Measurements from ENCODE around the gene MEGF6.
A peak's percentile ranks its signal among the peaks of the same experiment; 100 is the strongest.

Gene MEGF6

GRCh38 chr1:3650248-3651025, 39.1 kb upstream of the MEGF6 start:
- H3K27me3 Mint-ChIP-seq = peaks cover 27 to 44% of the 10 kb centered on the region in 2 donors
- DNase-seq = no peak
- peak overlapping the region; percentile 21 for H3K27ac Mint-ChIP-seq
- peaks cover 10 to 47% of the 10 kb centered on the region in 2 donors for H3K4me1 Mint-ChIP-seq
- no peak for ATAC-seq (replicated peaks)
- peaks cover 5 to 10% of the 10 kb centered on the region in 2 donors for H3K36me3 Mint-ChIP-seq
- no peaks in the 10 kb centered on the region for H3K9me3 Mint-ChIP-seq
- peak overlapping the region; percentile 80 to 90 for H3K4me3 Mint-ChIP-seq

GRCh38 chr1:3649342-3650247, 38.3 kb upstream of the MEGF6 start, which contains the start of gene WRAP73:
TSS of gene WRAP73 (minus strand) at chr1:3650103. CDS start at chr1:3649999, 104 bp downstream.
- H3K27me3 Mint-ChIP-seq = peaks cover 22 to 35% of the 10 kb centered on the region in 2 donors
- H3K4me3 Mint-ChIP-seq = peak within 1 kb of the TSS; percentile 80 to 90
- H3K9me3 Mint-ChIP-seq = no peaks in the 10 kb centered on the region
- H3K36me3 Mint-ChIP-seq = peaks cover 7 to 12% of the 10 kb centered on the region in 2 donors
- ATAC-seq (replicated peaks) = peak; percentile 98 to 99
- H3K4me1 Mint-ChIP-seq = peaks cover 10 to 47% of the 10 kb centered on the region in 2 donors
- H3K27ac Mint-ChIP-seq = peak within 1 kb of the TSS; percentile 62
- peak; percentile 90 for DNase-seq

- Mint-ChIP-seq H3K4me3 (no peak overlapping the region), H3K9me3 (no peaks in the 10 kb centered on the region), H3K4me1 (peaks cover 10 to 39% of the 10 kb centered on the region in 2 donors), H3K36me3 (peaks cover 17 to 31% of the 10 kb centered on the region in 2 donors), H3K27ac (no peak overlapping the region), H3K27me3 (peaks cover 7 to 11% of the 10 kb centered on the region in 2 donors)
- no peak for DNase-seq
- ATAC-seq (replicated peaks) = no peak
Measured at GRCh38 chr1:3646596-3646995, 35.3 kb upstream of the MEGF6 start.

- Mint-ChIP-seq H3K4me1 (peaks cover 4 to 31% of the 10 kb centered on the region in 2 donors), H3K27ac (no peak overlapping the region), H3K9me3 (no peaks in the 10 kb centered on the region), H3K36me3 (peaks cover 17 to 35% of the 10 kb centered on the region in 2 donors), H3K4me3 (no peak overlapping the region), H3K27me3 (peaks cover 0 to 3% of the 10 kb centered on the region in 2 donors)
- DNase-seq (no peak), ATAC-seq (replicated peaks) (no peak)
Measured at GRCh38 chr1:3645666-3646355, 34.5 kb upstream of the MEGF6 start.

DNA sequence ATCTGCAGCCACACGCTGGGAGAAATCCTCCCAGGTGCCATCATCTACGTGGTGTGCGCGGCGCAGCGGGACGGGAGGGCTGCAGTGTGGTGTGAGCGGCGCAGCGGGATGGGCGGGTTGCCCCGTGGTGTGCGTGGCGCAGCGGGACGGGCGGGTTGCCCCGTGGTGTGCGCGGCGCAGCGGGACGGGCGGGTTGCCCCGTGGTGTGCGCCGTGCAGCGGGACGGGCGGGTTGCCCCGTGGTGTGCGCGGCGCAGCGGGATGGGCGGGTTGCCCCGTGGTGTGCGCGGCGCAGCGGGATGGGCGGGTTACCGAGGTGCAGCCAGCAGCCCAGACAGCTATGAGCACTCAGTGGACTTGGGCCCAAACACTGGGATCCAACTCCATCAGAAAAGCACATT, 33.9 kb upstream of the MEGF6 start:
- Mint-ChIP-seq H3K27ac (no peak overlapping the region), H3K27me3 (no peaks in the 10 kb centered on the region), H3K9me3 (no peaks in the 10 kb centered on the region), H3K4me1 (peaks cover 4 to 26% of the 10 kb centered on the region in 2 donors), H3K36me3 (peaks cover 17 to 36% of the 10 kb centered on the region in 2 donors), H3K4me3 (no peak overlapping the region)
- ATAC-seq (replicated peaks) = no peak
- no peak for DNase-seq

- no peak for ATAC-seq (replicated peaks)
- H3K27me3 Mint-ChIP-seq = no peaks in the 10 kb centered on the region
Measured at GRCh38 chr1:3644273-3644672, 33.0 kb upstream of the MEGF6 start.

GRCh38 chr1:3642919-3643675, 31.8 kb upstream of the MEGF6 start:
- Mint-ChIP-seq H3K4me3 (no peak overlapping the region), H3K4me1 (peaks cover 0 to 7% of the 10 kb centered on the region in 2 donors), H3K27ac (peak overlapping the region; percentile 59), H3K36me3 (peaks cover 17 to 39% of the 10 kb centered on the region in 2 donors), H3K9me3 (no peaks in the 10 kb centered on the region), H3K27me3 (no peaks in the 10 kb centered on the region)
- ATAC-seq (replicated peaks) (no peak), DNase-seq (no peak)

More at GRCh38 chr1:3644273-3644672, 33.0 kb upstream of the MEGF6 start:
- peaks cover 17 to 36% of the 10 kb centered on the region in 2 donors for H3K36me3 Mint-ChIP-seq
- no peaks in the 10 kb centered on the region for H3K9me3 Mint-ChIP-seq
- no peak overlapping the region for H3K4me3 Mint-ChIP-seq
- no peak overlapping the region for H3K27ac Mint-ChIP-seq
- H3K4me1 Mint-ChIP-seq = peaks cover 3 to 19% of the 10 kb centered on the region in 2 donors
- no peak for DNase-seq

- DNase-seq (no peak), ATAC-seq (replicated peaks) (no peak)
- H3K4me1 Mint-ChIP-seq = no peaks in the 10 kb centered on the region
- no peak overlapping the region for H3K4me3 Mint-ChIP-seq
- H3K27me3 Mint-ChIP-seq = no peaks in the 10 kb centered on the region
- H3K36me3 Mint-ChIP-seq = peaks cover 22 to 40% of the 10 kb centered on the region in 2 donors
- H3K27ac Mint-ChIP-seq = no peak overlapping the region
- H3K9me3 Mint-ChIP-seq = no peaks in the 10 kb centered on the region
Measured at GRCh38 chr1:3641816-3642215, 30.5 kb upstream of the MEGF6 start.

DNA sequence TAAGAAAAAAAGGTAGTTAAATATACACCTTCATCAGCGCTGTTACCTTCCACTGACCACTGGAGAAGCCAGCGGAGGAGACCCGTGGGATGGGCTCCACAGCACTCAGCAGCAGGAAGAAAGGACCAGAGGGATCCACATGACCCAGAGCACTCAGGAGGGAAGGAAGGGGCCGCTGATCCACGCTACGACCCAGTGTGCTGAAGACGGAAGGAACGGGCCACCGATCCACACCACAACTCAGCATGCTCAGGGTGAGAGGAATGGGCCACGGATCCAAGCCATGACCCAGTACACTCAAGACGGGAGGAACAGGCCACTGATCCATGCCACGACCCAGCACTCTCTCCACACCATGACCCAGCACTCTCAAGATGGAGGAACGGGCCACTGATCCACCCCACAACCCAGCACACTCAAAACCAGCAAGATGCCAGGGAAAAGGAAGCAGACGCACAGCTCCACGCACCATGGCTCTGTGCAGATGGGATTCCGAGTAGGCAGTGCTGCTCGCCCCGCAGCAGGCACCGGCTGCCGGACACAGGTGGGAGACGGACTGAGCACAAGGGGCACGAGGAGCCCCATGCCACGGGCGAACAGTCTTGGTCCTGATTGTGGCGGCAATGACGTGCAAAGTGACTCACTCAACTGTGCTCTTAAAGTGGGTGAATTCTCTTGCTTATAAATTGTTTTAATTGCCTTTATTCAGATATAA, 29.9 kb upstream of the MEGF6 start:
- DNase-seq (no peak), ATAC-seq (replicated peaks) (no peak)
- Mint-ChIP-seq H3K4me3 (no peak overlapping the region), H3K36me3 (peaks cover 28 to 46% of the 10 kb centered on the region in 2 donors), H3K27me3 (no peaks in the 10 kb centered on the region), H3K27ac (no peak overlapping the region), H3K9me3 (no peaks in the 10 kb centered on the region), H3K4me1 (no peaks in the 10 kb centered on the region)

DNA sequence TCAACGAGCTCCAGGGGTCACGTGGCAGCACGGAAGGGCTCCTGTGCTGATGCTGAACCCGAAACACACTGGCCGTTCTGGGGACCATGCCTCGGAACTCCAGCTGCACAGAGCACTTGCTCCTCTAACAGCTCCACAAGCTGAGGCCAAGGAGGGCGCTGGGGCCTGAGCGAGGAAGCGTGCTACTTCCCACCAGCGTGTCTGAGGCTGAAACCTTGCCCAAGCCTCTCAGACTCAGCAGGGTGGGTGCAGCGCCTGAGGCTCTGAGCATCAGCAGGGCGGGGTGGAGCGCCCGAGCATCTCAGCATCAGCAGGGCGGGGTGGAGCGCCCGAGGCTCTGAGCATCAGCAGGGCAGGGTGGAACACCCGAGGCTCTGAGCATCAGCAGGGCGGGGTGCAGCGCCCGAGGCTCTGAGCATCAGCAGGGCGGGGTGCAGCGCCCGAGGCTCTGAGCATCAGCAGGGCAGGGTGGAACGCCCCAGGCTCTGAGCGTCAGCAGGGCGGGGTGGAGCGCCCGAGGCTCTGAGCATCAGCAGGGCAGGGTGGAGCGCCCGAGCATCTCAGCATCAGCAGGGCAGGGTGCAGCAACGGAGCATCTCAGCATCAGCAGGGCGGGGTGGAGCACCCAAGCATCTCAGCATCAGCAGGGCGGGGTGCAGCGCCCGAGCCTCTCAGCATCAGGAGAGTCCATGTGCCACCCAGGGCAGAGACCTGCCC, 29.0 kb upstream of the MEGF6 start:
- DNase-seq = no peak
- no peaks in the 10 kb centered on the region for H3K27me3 Mint-ChIP-seq
- H3K36me3 Mint-ChIP-seq = peaks cover 27 to 48% of the 10 kb centered on the region in 2 donors
- no peak for ATAC-seq (replicated peaks)
- H3K27ac Mint-ChIP-seq = no peak overlapping the region
- H3K9me3 Mint-ChIP-seq = no peaks in the 10 kb centered on the region
- no peak overlapping the region for H3K4me3 Mint-ChIP-seq
- no peaks in the 10 kb centered on the region for H3K4me1 Mint-ChIP-seq

- Mint-ChIP-seq H3K4me1 (no peaks in the 10 kb centered on the region), H3K27ac (no peak overlapping the region), H3K27me3 (no peaks in the 10 kb centered on the region), H3K36me3 (peaks cover 27 to 50% of the 10 kb centered on the region in 2 donors), H3K4me3 (no peak overlapping the region), H3K9me3 (no peaks in the 10 kb centered on the region)
- DNase-seq (no peak), ATAC-seq (replicated peaks) (no peak)
Measured at GRCh38 chr1:3639397-3639911, 28.1 kb upstream of the MEGF6 start.

GRCh38 chr1:3638676-3639075, 27.4 kb upstream of the MEGF6 start:
- H3K27me3 Mint-ChIP-seq = no peaks in the 10 kb centered on the region
- DNase-seq = no peak
- H3K4me1 Mint-ChIP-seq = no peaks in the 10 kb centered on the region
- no peak for ATAC-seq (replicated peaks)
- peaks cover 28 to 53% of the 10 kb centered on the region in 2 donors for H3K36me3 Mint-ChIP-seq
- no peak overlapping the region for H3K4me3 Mint-ChIP-seq
- no peaks in the 10 kb centered on the region for H3K9me3 Mint-ChIP-seq
- H3K27ac Mint-ChIP-seq = no peak overlapping the region
